Measurements from ENCODE around the gene SPTBN1.

Gene SPTBN1

GRCh38 chr2:54549917-54550518 is 93.9 kb downstream of the SPTBN1 start:
- DNase-seq (ENCODE audit: low read depth in 2 of 2, low spot score in 1 of 2), result no peak

- DNase-seq (ENCODE audit: low read depth in 2 of 2, low spot score in 1 of 2), result no peak
These were observed 94.4 kb downstream of the SPTBN1 start for GRCh38 chr2:54550547-54550946.

- no peak for DNase-seq (ENCODE audit: low read depth in 2 of 2, low spot score in 1 of 2)
These were observed 95.1 kb downstream of the SPTBN1 start for GRCh38 chr2:54551123-54551756.

- no peak for DNase-seq (ENCODE audit: low read depth in 2 of 2, low spot score in 1 of 2)
These were observed 96.9 kb downstream of the SPTBN1 start for GRCh38 chr2:54553075-54553474.

GRCh38 chr2:54553775-54554174 is 97.6 kb downstream of the SPTBN1 start:
- DNase-seq (ENCODE audit: low read depth in 2 of 2, low spot score in 1 of 2), result no peak

GRCh38 chr2:54555318-54555837 is 99.3 kb downstream of the SPTBN1 start:
- DNase-seq (ENCODE audit: low read depth in 2 of 2, low spot score in 1 of 2), result no peak

- DNase-seq (ENCODE audit: low read depth in 2 of 2, low spot score in 1 of 2), result no peak
These were observed 100.5 kb downstream of the SPTBN1 start for GRCh38 chr2:54556621-54557121.

GRCh38 chr2:54557211-54557600 is 101.1 kb downstream of the SPTBN1 start:
- DNase-seq (ENCODE audit: low read depth in 2 of 2, low spot score in 1 of 2), result no peak

- DNase-seq (ENCODE audit: low read depth in 2 of 2, low spot score in 1 of 2), result peak in 1 of 2 donors; percentile 56
These were observed 101.6 kb downstream of the SPTBN1 start for GRCh38 chr2:54557601-54558187.

- DNase-seq (ENCODE audit: low read depth in 2 of 2, low spot score in 1 of 2), result no peak
These were observed 102.3 kb downstream of the SPTBN1 start for GRCh38 chr2:54558188-54559005.

- DNase-seq (ENCODE audit: low read depth in 2 of 2, low spot score in 1 of 2), result no peak
These were observed 102.9 kb downstream of the SPTBN1 start for GRCh38 chr2:54559006-54559445.

GRCh38 chr2:54559593-54560145 is 103.5 kb downstream of the SPTBN1 start:
- no peak for DNase-seq (ENCODE audit: low read depth in 2 of 2, low spot score in 1 of 2)

- no peak for DNase-seq (ENCODE audit: low read depth in 2 of 2, low spot score in 1 of 2)
These were observed 104.2 kb downstream of the SPTBN1 start for GRCh38 chr2:54560146-54560881.

- DNase-seq (ENCODE audit: low read depth in 2 of 2, low spot score in 1 of 2), result no peak
These were observed 104.9 kb downstream of the SPTBN1 start for GRCh38 chr2:54561010-54561409.

- DNase-seq (ENCODE audit: low read depth in 2 of 2, low spot score in 1 of 2), result no peak
These were observed 108.3 kb downstream of the SPTBN1 start for GRCh38 chr2:54564439-54564838.

- DNase-seq (ENCODE audit: low read depth in 2 of 2, low spot score in 1 of 2), result no peak
These were observed 109.4 kb downstream of the SPTBN1 start for GRCh38 chr2:54565551-54565950.

GRCh38 chr2:54566896-54567295 is 110.8 kb downstream of the SPTBN1 start:
- no peak for DNase-seq (ENCODE audit: low read depth in 2 of 2, low spot score in 1 of 2)

- DNase-seq (ENCODE audit: low read depth in 2 of 2, low spot score in 1 of 2), result no peak
These were observed 112.8 kb downstream of the SPTBN1 start for GRCh38 chr2:54568876-54569321.

- DNase-seq (ENCODE audit: low read depth in 2 of 2, low spot score in 1 of 2), result no peak
These were observed 113.7 kb downstream of the SPTBN1 start for GRCh38 chr2:54569745-54570301.

GRCh38 chr2:54570321-54570855 is 114.3 kb downstream of the SPTBN1 start:
- no peak for DNase-seq (ENCODE audit: low read depth in 2 of 2, low spot score in 1 of 2)

All from stimulated activated CD8-positive, alpha-beta memory T cell treated with anti-CD3 and anti-CD28 coated beads, Interleukin-4, amount 100 ng/mL, for 1 hour (primary cell).